Measurements from ENCODE around the gene ELL2.

The ELL2 gene

GRCh38 chr5:95985249-95985648, 23.6 kb upstream of the ELL2 start:
- no peak overlapping the region for H3K4me3 ChIP-seq (ENCODE audit: control insufficient read depth, low read depth, low read length)
- no peak for DNase-seq (ENCODE audit: low read depth)
- TF ChIP-seq, protein P1, sequence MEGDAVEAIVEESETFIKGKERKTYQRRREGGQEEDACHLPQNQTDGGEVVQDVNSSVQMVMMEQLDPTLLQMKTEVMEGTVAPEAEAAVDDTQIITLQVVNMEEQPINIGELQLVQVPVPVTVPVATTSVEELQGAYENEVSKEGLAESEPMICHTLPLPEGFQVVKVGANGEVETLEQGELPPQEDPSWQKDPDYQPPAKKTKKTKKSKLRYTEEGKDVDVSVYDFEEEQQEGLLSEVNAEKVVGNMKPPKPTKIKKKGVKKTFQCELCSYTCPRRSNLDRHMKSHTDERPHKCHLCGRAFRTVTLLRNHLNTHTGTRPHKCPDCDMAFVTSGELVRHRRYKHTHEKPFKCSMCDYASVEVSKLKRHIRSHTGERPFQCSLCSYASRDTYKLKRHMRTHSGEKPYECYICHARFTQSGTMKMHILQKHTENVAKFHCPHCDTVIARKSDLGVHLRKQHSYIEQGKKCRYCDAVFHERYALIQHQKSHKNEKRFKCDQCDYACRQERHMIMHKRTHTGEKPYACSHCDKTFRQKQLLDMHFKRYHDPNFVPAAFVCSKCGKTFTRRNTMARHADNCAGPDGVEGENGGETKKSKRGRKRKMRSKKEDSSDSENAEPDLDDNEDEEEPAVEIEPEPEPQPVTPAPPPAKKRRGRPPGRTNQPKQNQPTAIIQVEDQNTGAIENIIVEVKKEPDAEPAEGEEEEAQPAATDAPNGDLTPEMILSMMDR (conservative IDR thresholded peaks at IDR 0.05; ENCODE audit: control insufficient read depth, insufficient read depth, low read depth, low read length), result no peak

DNA sequence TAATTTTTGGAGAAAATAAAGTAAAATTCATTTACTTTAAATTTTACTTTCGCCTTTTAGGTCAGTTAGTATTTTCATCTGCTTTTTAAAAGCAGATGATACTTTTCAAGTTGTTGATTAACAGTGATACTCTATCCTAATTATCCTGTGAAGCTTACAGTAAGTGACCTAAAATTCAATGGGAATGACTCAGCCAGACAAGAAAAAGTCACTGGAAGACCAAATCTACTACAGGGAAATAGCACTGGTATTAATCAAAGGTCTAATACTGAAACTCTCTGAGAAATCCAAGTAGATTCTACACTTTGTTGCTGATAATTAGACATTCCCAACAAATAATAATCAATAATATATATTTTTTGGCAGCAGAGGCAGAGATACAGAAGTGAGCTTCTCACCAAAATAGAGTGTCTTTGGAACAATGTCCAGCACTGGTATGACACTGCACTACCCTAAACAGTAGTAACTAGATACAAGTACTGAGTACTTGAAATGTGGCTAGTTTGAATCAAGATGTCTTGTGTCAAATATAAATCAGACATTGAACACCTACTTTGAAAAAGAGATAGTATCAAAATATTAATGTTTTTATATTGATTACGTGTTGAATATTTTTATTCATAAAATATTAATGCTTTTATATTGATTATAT, 22.8 kb upstream of the ELL2 start:
- TF ChIP-seq, protein P1 (conservative IDR thresholded peaks at IDR 0.05; ENCODE audit: control insufficient read depth, insufficient read depth, low read depth, low read length), result no peak
- peak; percentile 55 for DNase-seq (ENCODE audit: low read depth)
- H3K4me3 ChIP-seq (ENCODE audit: control insufficient read depth, low read depth, low read length), result no peak overlapping the region

DNA sequence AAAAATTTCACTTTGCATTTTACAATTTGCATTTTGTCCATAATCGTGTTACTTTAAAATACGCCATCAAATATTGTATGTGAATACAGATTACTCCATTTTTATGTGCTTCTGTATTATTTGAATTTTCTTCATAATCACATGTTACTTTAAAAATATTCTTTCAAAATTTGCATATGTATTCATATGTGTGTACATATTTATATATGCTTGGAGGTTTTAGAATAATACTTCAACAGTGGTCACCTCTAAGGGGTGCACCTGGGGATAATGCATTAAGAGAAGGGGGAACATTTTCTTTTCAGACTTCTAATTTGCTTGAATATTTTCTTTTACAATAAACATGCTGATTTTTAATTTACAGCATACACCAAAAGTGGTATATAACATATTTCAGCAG, 21.9 kb upstream of the ELL2 start:
- H3K4me3 ChIP-seq (ENCODE audit: control insufficient read depth, low read depth, low read length), result no peak overlapping the region
- TF ChIP-seq, protein P1 (conservative IDR thresholded peaks at IDR 0.05; ENCODE audit: control insufficient read depth, insufficient read depth, low read depth, low read length), result no peak
- no peak for DNase-seq (ENCODE audit: low read depth)

DNA sequence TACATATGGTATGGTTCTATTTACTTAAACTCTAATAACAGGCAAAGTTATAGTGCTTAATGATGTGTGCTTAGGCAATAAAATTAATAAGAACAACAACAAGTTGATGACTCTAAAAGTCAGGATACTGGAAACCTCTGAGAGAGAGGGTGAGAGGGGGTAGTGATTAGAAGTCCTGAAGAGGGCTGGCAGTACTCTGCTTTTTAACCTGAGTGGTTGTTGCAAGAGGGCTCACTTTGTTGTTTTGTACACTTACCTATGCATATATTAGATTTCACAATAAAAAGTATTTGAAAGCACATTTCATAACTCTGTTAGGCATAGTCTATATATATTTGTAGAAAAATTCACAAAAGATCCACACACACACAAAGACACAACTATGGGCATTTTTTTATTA, 21.4 kb upstream of the ELL2 start:
- H3K4me3 ChIP-seq (ENCODE audit: control insufficient read depth, low read depth, low read length), result no peak overlapping the region
- TF ChIP-seq, protein P1 (conservative IDR thresholded peaks at IDR 0.05; ENCODE audit: control insufficient read depth, insufficient read depth, low read depth, low read length), result no peak
- no peak for DNase-seq (ENCODE audit: low read depth)

GRCh38 chr5:95976606-95977005, 15.0 kb upstream of the ELL2 start:
- TF ChIP-seq, protein P1 (conservative IDR thresholded peaks at IDR 0.05; ENCODE audit: control insufficient read depth, insufficient read depth, low read depth, low read length), result no peak
- no peak overlapping the region for H3K4me3 ChIP-seq (ENCODE audit: control insufficient read depth, low read depth, low read length)
- no peak for DNase-seq (ENCODE audit: low read depth)

DNA sequence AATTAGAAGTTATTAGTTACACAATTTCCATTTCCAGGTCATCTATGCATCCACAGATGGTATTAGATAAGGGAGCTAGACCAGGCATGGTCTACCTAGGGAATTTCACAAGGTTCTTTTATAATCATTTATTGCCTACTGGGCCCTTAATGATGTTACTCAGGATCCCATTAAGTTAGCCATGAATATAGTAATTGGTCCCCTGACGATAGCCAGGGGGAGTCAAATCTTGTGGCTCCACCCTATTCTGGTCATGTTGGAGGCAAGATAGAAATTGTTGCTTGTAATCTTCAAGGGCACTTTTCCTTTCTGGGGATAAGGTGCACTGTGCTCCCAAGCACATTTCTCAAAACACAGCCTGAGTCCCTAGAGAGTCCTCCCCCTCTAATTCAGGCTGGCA, 14.1 kb upstream of the ELL2 start:
- TF ChIP-seq, protein P1 (conservative IDR thresholded peaks at IDR 0.05; ENCODE audit: control insufficient read depth, insufficient read depth, low read depth, low read length), result no peak
- no peak for DNase-seq (ENCODE audit: low read depth)
- no peak overlapping the region for H3K4me3 ChIP-seq (ENCODE audit: control insufficient read depth, low read depth, low read length)

Data from fibroblast of mammary gland (primary cell).